ENCODE results near the gene INF2. TPM values are rescaled to one million over a fixed set of nuclear protein-coding genes. Genes with fewer than 3 reads are reported as not detected.

INF2 gene
- total RNA-seq, 2 experiments from 2014 or later = 74.9 to 76.9 TPM

DNA sequence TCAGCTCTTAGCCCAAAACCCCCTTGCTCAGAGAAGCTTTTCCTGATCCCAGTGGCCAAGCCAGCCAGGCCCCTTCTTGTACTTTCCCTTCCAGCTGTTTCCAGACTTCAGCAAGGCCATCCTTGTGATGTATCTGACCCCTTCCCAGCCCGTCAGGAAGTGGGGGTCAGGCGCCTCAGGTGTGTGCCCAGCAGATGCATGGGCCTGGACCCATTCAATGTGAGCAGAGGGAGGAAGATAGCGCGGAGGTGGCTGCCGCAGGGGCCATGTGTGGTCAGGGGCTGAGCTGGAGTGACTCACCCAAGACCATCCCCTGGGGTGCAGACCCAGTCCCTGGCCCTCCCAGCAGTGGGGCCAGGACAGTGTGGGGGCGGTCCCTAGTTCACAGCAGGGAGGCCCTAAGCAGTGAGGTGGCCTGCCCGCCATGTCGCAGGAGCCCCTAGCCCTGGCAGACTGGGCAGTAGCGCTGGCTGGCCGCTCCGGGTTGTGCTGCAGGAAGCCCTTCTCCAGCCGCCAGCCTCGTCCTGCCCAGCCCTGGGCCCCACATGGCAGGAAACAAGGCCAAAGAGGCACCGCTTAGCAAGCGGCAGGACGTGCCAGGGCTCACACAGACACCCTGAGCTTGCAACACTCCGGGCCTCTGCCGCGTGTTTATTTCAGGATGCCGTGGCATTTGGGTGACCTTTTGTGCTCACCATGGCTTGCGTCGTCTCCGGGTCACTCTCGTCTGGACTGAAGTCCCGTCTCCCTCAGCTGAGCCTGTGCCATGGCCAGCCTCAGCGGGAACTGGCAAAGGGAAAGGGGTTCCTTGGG is 46.6 kb downstream of the INF2 start:
- Histone ChIP-seq H3K9me3 (ENCODE audit: control insufficient read depth in 1 of 2, insufficient read depth in 1 of 2, low read length in 2 of 2) (no peaks in the 10 kb centered on the region), H3K27ac (ENCODE audit: low read depth in 1 of 2, low read length in 2 of 2) (no peak overlapping the region), H3K4me1 (ENCODE audit: insufficient read depth, low read length) (no peaks in the 10 kb centered on the region), H3K4me3 (ENCODE audit: low read length) (no peak overlapping the region), H3K27me3 (ENCODE audit: control insufficient read depth in 1 of 2, insufficient read depth in 2 of 2, low read length in 2 of 2) (no peaks in the 10 kb centered on the region), H3K36me3 (ENCODE audit: insufficient read depth, low read length) (no peaks in the 10 kb centered on the region)
- intact Hi-C loops (cut with DNase I, micrococcal nuclease) = no loop called here
- H3K27ac Mint-ChIP-seq = no peak overlapping the region
- H3K36me3 Mint-ChIP-seq (ENCODE audit: low read depth) = no peaks in the 10 kb centered on the region
- no peak for ATAC-seq (ENCODE audit: poor library complexity)
- no peaks in the 10 kb centered on the region for H3K27me3 Mint-ChIP-seq
- no peaks in the 10 kb centered on the region for H3K9me3 Mint-ChIP-seq
- no peak for DNase-seq
- TF ChIP-seq, protein P1, sequence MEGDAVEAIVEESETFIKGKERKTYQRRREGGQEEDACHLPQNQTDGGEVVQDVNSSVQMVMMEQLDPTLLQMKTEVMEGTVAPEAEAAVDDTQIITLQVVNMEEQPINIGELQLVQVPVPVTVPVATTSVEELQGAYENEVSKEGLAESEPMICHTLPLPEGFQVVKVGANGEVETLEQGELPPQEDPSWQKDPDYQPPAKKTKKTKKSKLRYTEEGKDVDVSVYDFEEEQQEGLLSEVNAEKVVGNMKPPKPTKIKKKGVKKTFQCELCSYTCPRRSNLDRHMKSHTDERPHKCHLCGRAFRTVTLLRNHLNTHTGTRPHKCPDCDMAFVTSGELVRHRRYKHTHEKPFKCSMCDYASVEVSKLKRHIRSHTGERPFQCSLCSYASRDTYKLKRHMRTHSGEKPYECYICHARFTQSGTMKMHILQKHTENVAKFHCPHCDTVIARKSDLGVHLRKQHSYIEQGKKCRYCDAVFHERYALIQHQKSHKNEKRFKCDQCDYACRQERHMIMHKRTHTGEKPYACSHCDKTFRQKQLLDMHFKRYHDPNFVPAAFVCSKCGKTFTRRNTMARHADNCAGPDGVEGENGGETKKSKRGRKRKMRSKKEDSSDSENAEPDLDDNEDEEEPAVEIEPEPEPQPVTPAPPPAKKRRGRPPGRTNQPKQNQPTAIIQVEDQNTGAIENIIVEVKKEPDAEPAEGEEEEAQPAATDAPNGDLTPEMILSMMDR (IDR thresholded peaks at IDR 0.05) = no peak
- ChIA-PET POLR2A (no interaction called here), CTCF (no interaction called here)
- no peaks in the 10 kb centered on the region for H3K4me1 Mint-ChIP-seq (ENCODE audit: low read depth)
- H3K4me3 Mint-ChIP-seq = no peak overlapping the region

DNA sequence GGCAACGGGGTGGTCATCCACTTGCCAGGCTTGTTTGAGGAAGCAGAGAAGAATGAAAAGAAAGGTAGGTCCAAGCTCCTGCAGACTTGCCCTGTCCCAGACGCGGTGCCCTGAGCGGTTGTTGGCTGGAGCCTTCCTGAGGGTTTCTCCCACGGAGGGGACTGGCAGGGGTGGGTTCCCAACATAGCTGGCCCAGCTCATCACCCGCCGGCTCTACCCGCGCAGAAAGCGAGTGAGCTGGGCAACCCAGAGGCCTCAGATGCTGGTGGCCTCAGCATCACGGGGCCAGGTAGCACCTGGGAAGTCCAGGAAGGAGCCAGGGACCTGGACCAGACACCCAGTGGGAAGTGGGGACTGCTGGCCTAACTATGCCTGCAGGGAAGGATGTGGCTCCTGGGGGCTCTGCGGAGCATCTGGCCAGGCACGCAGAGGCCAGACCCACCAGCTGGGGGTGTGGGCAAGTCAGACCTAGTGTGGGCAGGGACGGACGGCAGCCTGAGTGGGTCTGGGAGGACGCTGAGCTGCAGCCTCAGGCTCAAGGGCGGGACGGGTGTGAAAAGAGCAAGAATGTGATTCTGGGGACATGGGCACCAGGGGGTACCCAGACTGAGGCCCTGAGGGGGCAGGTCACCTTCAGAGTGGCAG is 49.1 kb downstream of the INF2 start:
- CTCF ChIA-PET = no interaction called here
- POLR2A ChIA-PET = no interaction called here
- no peaks in the 10 kb centered on the region for H3K9me3 Mint-ChIP-seq
- no peaks in the 10 kb centered on the region for H3K27me3 Mint-ChIP-seq
- no peak overlapping the region for H3K27ac Mint-ChIP-seq
- no peaks in the 10 kb centered on the region for H3K4me1 Mint-ChIP-seq (ENCODE audit: low read depth)
- Histone ChIP-seq H3K4me3 (ENCODE audit: low read length) (no peak overlapping the region), H3K27ac (ENCODE audit: low read depth in 1 of 2, low read length in 2 of 2) (no peak overlapping the region), H3K9me3 (ENCODE audit: control insufficient read depth in 1 of 2, insufficient read depth in 1 of 2, low read length in 2 of 2) (no peaks in the 10 kb centered on the region), H3K36me3 (ENCODE audit: insufficient read depth, low read length) (no peaks in the 10 kb centered on the region), H3K27me3 (ENCODE audit: control insufficient read depth in 1 of 2, insufficient read depth in 2 of 2, low read length in 2 of 2) (no peaks in the 10 kb centered on the region), H3K4me1 (ENCODE audit: insufficient read depth, low read length) (no peaks in the 10 kb centered on the region)
- DNase-seq (no peak), ATAC-seq (ENCODE audit: poor library complexity) (no peak)
- TF ChIP-seq, protein P1 (IDR thresholded peaks at IDR 0.05) = no peak
- no peaks in the 10 kb centered on the region for H3K36me3 Mint-ChIP-seq (ENCODE audit: low read depth)
- H3K4me3 Mint-ChIP-seq = no peak overlapping the region
- intact Hi-C loops (cut with DNase I, micrococcal nuclease) = no loop called here

DNA sequence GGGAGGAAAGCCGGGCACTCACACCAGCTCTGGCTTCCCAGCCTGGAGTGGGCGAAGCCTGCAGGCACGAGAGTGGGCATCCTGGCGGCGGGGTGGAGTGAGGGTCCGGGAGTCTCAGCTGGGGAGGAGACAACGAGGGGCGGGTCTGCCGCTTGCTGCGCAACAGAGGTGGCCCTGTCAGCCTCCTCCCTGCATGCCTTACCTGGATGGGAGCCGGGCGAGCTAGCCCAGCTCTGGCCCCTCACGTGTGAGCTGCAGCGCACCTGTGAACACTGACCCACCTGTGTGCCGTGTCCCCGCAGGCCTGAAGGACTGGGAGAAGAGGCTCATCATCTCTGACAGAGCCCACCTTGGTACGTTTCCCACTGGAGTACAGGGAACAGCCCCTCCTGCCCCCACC is 49.6 kb downstream of the INF2 start:
- no peak for DNase-seq
- H3K9me3 Mint-ChIP-seq = no peaks in the 10 kb centered on the region
- H3K27me3 Mint-ChIP-seq = no peaks in the 10 kb centered on the region
- no peak for ATAC-seq (ENCODE audit: poor library complexity)
- Histone ChIP-seq H3K4me3 (ENCODE audit: low read length) (no peak overlapping the region), H3K27ac (ENCODE audit: low read depth in 1 of 2, low read length in 2 of 2) (no peak overlapping the region), H3K9me3 (ENCODE audit: control insufficient read depth in 1 of 2, insufficient read depth in 1 of 2, low read length in 2 of 2) (no peaks in the 10 kb centered on the region), H3K36me3 (ENCODE audit: insufficient read depth, low read length) (no peaks in the 10 kb centered on the region), H3K27me3 (ENCODE audit: control insufficient read depth in 1 of 2, insufficient read depth in 2 of 2, low read length in 2 of 2) (no peaks in the 10 kb centered on the region), H3K4me1 (ENCODE audit: insufficient read depth, low read length) (no peaks in the 10 kb centered on the region)
- H3K4me3 Mint-ChIP-seq = no peak overlapping the region
- H3K36me3 Mint-ChIP-seq (ENCODE audit: low read depth) = no peaks in the 10 kb centered on the region
- POLR2A ChIA-PET = no interaction called here
- no peak overlapping the region for H3K27ac Mint-ChIP-seq
- TF ChIP-seq, protein P1 (IDR thresholded peaks at IDR 0.05) = no peak
- intact Hi-C loops (cut with DNase I, micrococcal nuclease) = no loop called here
- CTCF ChIA-PET = no interaction called here
- no peaks in the 10 kb centered on the region for H3K4me1 Mint-ChIP-seq (ENCODE audit: low read depth)
